ENCODE data around the gene SEPTIN1. TPM values are rescaled to one million over a fixed set of nuclear protein-coding genes. Genes with fewer than 3 reads are reported as not detected.
A peak's percentile ranks its signal among the peaks of the same experiment; 100 is the strongest.

The SEPTIN1 gene
- total and polyA plus RNA-seq, 8 donors, result 2.5 to 6.3 (median 3.1) TPM

- Histone ChIP-seq H3K4me1 (peaks cover 8 to 21% of the 10 kb centered on the region in 2 donors), H3K27ac (no peak overlapping the region), H3K27me3 (no peaks in the 10 kb centered on the region), H3K9me3 (no peaks in the 10 kb centered on the region), H3K4me3 (no peak overlapping the region), H3K36me3 (peaks cover 0 to 75% of the 10 kb centered on the region in 2 donors)
- TF ChIP-seq CTCF (IDR thresholded peaks at IDR 0.05), result no peak
- peak in 1 of 4 donors; percentile 26 for DNase-seq
- ATAC-seq, result no peak
- intact Hi-C loops (cut with DNase I), result no loop called here
Measured at GRCh38 chr16:30358990-30359870, 23.1 kb downstream of the SEPTIN1 start.

GRCh38 chr16:30358577-30358936, 23.8 kb downstream of the SEPTIN1 start:
- no peak for TF ChIP-seq CTCF (IDR thresholded peaks at IDR 0.05)
- DNase-seq (peak in 1 of 4 donors; percentile 28), ATAC-seq (no peak)
- Histone ChIP-seq H3K27ac (no peak overlapping the region), H3K4me3 (no peak overlapping the region), H3K9me3 (no peaks in the 10 kb centered on the region), H3K36me3 (peaks cover 0 to 72% of the 10 kb centered on the region in 2 donors), H3K27me3 (no peaks in the 10 kb centered on the region), H3K4me1 (peaks cover 11 to 27% of the 10 kb centered on the region in 2 donors)
- intact Hi-C loops (cut with DNase I), result no loop called here

- peak overlapping the region in 1 of 2 donors; percentile 15 for H3K27ac ChIP-seq
- intact Hi-C loops (cut with DNase I), result no loop called here
- ATAC-seq (no peak), DNase-seq (peak in 2 of 4 donors; percentile 29 to 55)
- no peak overlapping the region for H3K4me3 ChIP-seq
- H3K27me3 ChIP-seq, result no peaks in the 10 kb centered on the region
- H3K9me3 ChIP-seq, result no peaks in the 10 kb centered on the region
- no peak for TF ChIP-seq CTCF (IDR thresholded peaks at IDR 0.05)
- peaks cover 11 to 34% of the 10 kb centered on the region in 2 donors for H3K4me1 ChIP-seq
- peaks cover 0 to 72% of the 10 kb centered on the region in 2 donors for H3K36me3 ChIP-seq
Measured at GRCh38 chr16:30357715-30358576, 24.4 kb downstream of the SEPTIN1 start.

GRCh38 chr16:30357085-30357714, 25.2 kb downstream of the SEPTIN1 start:
- Histone ChIP-seq H3K27ac (peak overlapping the region in 1 of 2 donors; percentile 98), H3K27me3 (no peaks in the 10 kb centered on the region)
- no peak for TF ChIP-seq CTCF (IDR thresholded peaks at IDR 0.05)

More at GRCh38 chr16:30357085-30357714, 25.2 kb downstream of the SEPTIN1 start:
- ATAC-seq (no peak), DNase-seq (peak in 1 of 4 donors; percentile 11)
- Histone ChIP-seq H3K4me3 (no peak overlapping the region), H3K36me3 (peaks cover 0 to 72% of the 10 kb centered on the region in 2 donors), H3K9me3 (no peaks in the 10 kb centered on the region), H3K4me1 (peaks cover 15 to 41% of the 10 kb centered on the region in 2 donors)
- intact Hi-C loops (cut with DNase I), result no loop called here
